ENCODE measurements around the gene ZNF850.
"Not testable (repeated sequence)": the region's sequence is repeated elsewhere in the genome, so short reads cannot be mapped to it uniquely, and the experiment has no call there.

DNA sequence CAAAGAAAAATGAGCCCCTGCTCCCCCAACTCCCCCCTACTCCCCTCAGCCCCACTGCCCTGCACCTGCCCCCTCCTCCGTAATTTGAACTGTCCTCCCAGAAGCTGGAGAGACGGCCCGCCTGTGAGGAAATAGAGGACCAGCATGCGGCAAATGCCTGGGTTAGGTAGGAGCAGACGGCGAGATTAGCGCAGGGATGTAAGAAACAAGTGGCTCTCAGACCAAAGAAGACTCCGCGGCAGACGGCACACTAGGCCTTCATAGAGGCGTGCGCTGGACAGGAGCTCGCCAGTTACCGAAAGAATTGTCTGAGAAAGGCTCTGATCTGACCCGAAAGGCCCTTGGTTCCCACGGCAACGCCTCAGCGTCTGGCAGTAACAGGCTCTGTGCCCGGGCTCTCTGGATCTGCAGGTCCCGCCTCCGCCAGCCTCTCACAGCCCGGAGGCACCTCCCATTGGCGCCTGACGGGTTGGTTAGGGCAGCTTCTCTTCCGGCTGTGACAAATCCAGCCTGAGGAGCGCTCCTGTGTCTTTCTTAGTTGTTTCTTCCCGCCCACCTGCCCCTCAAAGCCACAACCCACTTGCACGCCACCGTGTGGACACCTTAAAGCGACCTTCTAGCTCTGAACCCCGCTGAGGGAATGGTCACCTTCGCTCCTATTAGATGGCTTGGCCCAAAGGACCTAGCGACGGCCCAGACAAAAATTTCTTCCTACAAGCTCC lies 19.0 kb upstream of the ZNF850 start:
- not testable (repeated sequence) for TF ChIP-seq POLR2A (IDR thresholded peaks at IDR 0.05; ENCODE audit: low read length); GATA1 (IDR thresholded peaks at IDR 0.05; ENCODE audit: low read depth, low read length)
